K562 (cell line): ENCODE measurements around the gene RALGAPB. TPM values are rescaled to one million over a fixed set of nuclear protein-coding genes. Genes with fewer than 3 reads are reported as not detected.

Experiments
- ATAC-seq: fragments of 200-7000 bp; cut with Tn5 transposase; 3 replicates; pipeline ENCODE4 v1.9.1; 2020; ENCODE audit warnings: moderate library complexity
- BruUV-seq: library from RNA; stranded (reverse); fragments of 400-500 nt; replicated peaks from 2 replicates; lab custom pipeline; 2021; lab: Mats Ljungman, UMichigan
- CTCF ChIA-PET: fragments of 300-600 bp; formaldehyde crosslinking; extraction: SDS; loops from one replicate; lab custom pipeline; 2021; ENCODE audit warnings: low intra/inter-chr PET ratio; lab: Yijun Ruan, JAX
- POLR2A ChIA-PET: fragments of 300-600, 350-650 bp; sonication (Branson Sonifier 250); formaldehyde crosslinking; extraction: SDS; loops from one replicate; lab custom pipeline; 2021; ENCODE audit warnings: antibody characterized with exemption, inconsistent platforms; lab: Yijun Ruan, JAX
- DNase-seq, 4 experiments: peaks; one replicate each; pipeline versions ENCODE4 v3.0.0 to v3.0.0-alpha.2; 2011 to 2018; ENCODE audit warnings: low spot score in 3 of 4, mixed read lengths in 3 of 4; ENCODE audit errors: extremely low read depth in 1 of 4
- FAIRE-seq: peaks from 2 replicates; lab custom pipeline; 2011; peaks lifted over from hg19 to GRCh38; lab: Jason Lieb, UNC
- H2AFZ ChIP-seq: 2 replicates; pipeline ENCODE4 v1.6.0; 2011; ENCODE audit warnings: low read depth, low read length, control low read depth, inconsistent platforms
- H3K27ac ChIP-seq: fragments of 200-600 bp; 3 replicates; pipeline ENCODE4 v1.8.0; 2011; ENCODE audit warnings: low read depth, mild to moderate bottlenecking, control low read depth, inconsistent platforms, low read length, moderate library complexity, mixed read lengths; ENCODE audit errors: extremely low read depth
- H3K27me3 ChIP-seq, 2 experiments: fragments of 300-600 bp in 1 of 2; 2 replicates in 1 of 2; 3 replicates in 1 of 2; pipeline versions ENCODE4 v1.6.0 to v1.8.0; 2011; ENCODE audit warnings: inconsistent platforms in 2 of 2, low read length in 2 of 2, mild to moderate bottlenecking in 1 of 2, mixed read lengths in 1 of 2, moderate library complexity in 1 of 2; ENCODE audit not compliant: control insufficient read depth in 2 of 2, insufficient read depth in 2 of 2
- H3K36me3 ChIP-seq: fragments of 300-600 bp; 3 replicates; pipeline ENCODE4 v1.8.0; 2011; ENCODE audit warnings: mild to moderate bottlenecking, low read length, inconsistent platforms; ENCODE audit not compliant: control insufficient read depth, insufficient read depth
- H3K4me1 ChIP-seq, 2 experiments: fragments of 200-600 bp in 1 of 2; replicated peaks in 1 of 2; 2 replicates in 1 of 2; 3 replicates in 1 of 2; pipeline versions ENCODE4 v1.5.1 to v1.8.0; 2011; ENCODE audit warnings: inconsistent platforms in 2 of 2, low read length in 2 of 2, mild to moderate bottlenecking in 1 of 2, mixed read lengths in 1 of 2, moderate library complexity in 1 of 2; ENCODE audit not compliant: control insufficient read depth in 2 of 2, insufficient read depth in 2 of 2
- H3K4me2 ChIP-seq: 2 replicates; pipeline ENCODE4 v1.6.1; 2011; ENCODE audit warnings: low read length, control low read depth, inconsistent platforms, mixed read lengths; ENCODE audit not compliant: insufficient read depth
- H3K4me3 ChIP-seq: fragments of 200-600 bp; sonication (generic), shearing (Covaris generic); 2 replicates; pipeline ENCODE4 v1.5.1; 2016; ENCODE audit warnings: control low read depth, inconsistent platforms
- H3K79me2 ChIP-seq: fragments of 200-600 bp; 3 replicates; pipeline ENCODE4 v1.8.0; 2011; ENCODE audit warnings: low read length, inconsistent platforms; ENCODE audit not compliant: control insufficient read depth, insufficient read depth
- H3K9ac ChIP-seq, 2 experiments: 2 replicates each; pipeline versions ENCODE4 v1.6.0 to v1.6.1; 2011; ENCODE audit warnings: low read depth in 2 of 2, low read length in 2 of 2, control low read depth in 1 of 2, inconsistent platforms in 1 of 2, mild to moderate bottlenecking in 1 of 2, mixed read lengths in 1 of 2; ENCODE audit not compliant: insufficient read depth in 1 of 2
- H3K9me1 ChIP-seq: one replicate; pipeline ENCODE4 v1.6.0; 2011; ENCODE audit warnings: inconsistent platforms, mild to moderate bottlenecking, low read length, moderate library complexity; ENCODE audit not compliant: control insufficient read depth, insufficient read depth
- H3K9me3 ChIP-seq: replicated peaks from 2 replicates; pipeline ENCODE4 v1.5.1; 2011; ENCODE audit warnings: low read depth, low read length, inconsistent platforms; ENCODE audit not compliant: control insufficient read depth, insufficient read depth
- H4K20me1 ChIP-seq: replicated peaks from 2 replicates; pipeline ENCODE4 v1.6.1; 2011; ENCODE audit warnings: low read length, inconsistent platforms, mixed read lengths; ENCODE audit not compliant: control insufficient read depth, insufficient read depth
- ARID1B ChIP-seq: fragments of 450-650 bp; IDR thresholded peaks from 2 replicates; pipeline ENCODE4 v1.6.1; 2016; ENCODE audit warnings: antibody characterized with exemption, mild to moderate bottlenecking, inconsistent platforms
- ATF7 ChIP-seq: fragments of 450-650 bp; IDR thresholded peaks from 2 replicates; pipeline ENCODE4 v1.7.1; 2014; ENCODE audit warnings: mild to moderate bottlenecking, moderate library complexity
- CREB1 ChIP-seq, 2 experiments: sonication (generic) in 1 of 2; formaldehyde crosslinking in 1 of 2; IDR thresholded peaks; 2 replicates each; pipeline versions ENCODE4 v1.6.1 to v1.8.0; 2012 to 2022; ENCODE audit warnings: inconsistent platforms in 1 of 2, mild to moderate bottlenecking in 1 of 2, missing genetic modification reagents in 1 of 2, moderate library complexity in 1 of 2
- DPF2 ChIP-seq: fragments of 450-650 bp; IDR thresholded peaks from 2 replicates; pipeline ENCODE4 v1.6.1; 2016
- EGR1 ChIP-seq: fragments of 450-650 bp; conservative IDR thresholded peaks from 2 replicates; pipeline ENCODE4 v1.6.1; 2017; ENCODE audit warnings: mild to moderate bottlenecking
- FOSL1 ChIP-seq: fragments of 200-800 bp; sonication (Bioruptor generic); conservative IDR thresholded peaks from 2 replicates; pipeline ENCODE4 v1.6.1; 2016; ENCODE audit warnings: missing genetic modification characterization, missing compliant biosample characterization
- JUND ChIP-seq, 2 experiments: IDR thresholded peaks; 2 replicates in 1 of 2; 3 replicates in 1 of 2; pipeline ENCODE4 v1.6.1; 2011; ENCODE audit warnings: borderline replicate concordance in 2 of 2, low read depth in 2 of 2, low read length in 2 of 2, improper control_type of control experiment in 1 of 2, missing biosample characterization in 1 of 2, missing genetic modification characterization in 1 of 2, missing genetic modification reagents in 1 of 2
- MEIS2 ChIP-seq: fragments of 450-650 bp; IDR thresholded peaks from 2 replicates; pipeline ENCODE4 v1.6.1; 2014; ENCODE audit warnings: mild to moderate bottlenecking; ENCODE audit not compliant: partially characterized antibody
- SMARCA4 ChIP-seq: fragments of 450-650 bp; IDR thresholded peaks from 2 replicates; pipeline ENCODE4 v1.6.1; 2016
- SMARCE1 ChIP-seq: fragments of 450-650 bp; IDR thresholded peaks from 2 replicates; pipeline ENCODE4 v1.7.1; 2016; ENCODE audit warnings: mild to moderate bottlenecking
- SOX6 ChIP-seq: fragments of 450-650 bp; IDR thresholded peaks from 2 replicates; pipeline ENCODE4 v1.6.1; 2014; ENCODE audit warnings: mild to moderate bottlenecking
- TBL1XR1 ChIP-seq, 2 experiments: IDR thresholded peaks; 2 replicates each; pipeline ENCODE4 v1.6.1; 2012; ENCODE audit warnings: improper control_type of control experiment in 2 of 2, low read length in 2 of 2, mild to moderate bottlenecking in 1 of 2
- ZFP91 ChIP-seq: sonication (generic); formaldehyde crosslinking; IDR thresholded peaks from 2 replicates; pipeline ENCODE4 v1.8.0; 2022; ENCODE audit warnings: mild to moderate bottlenecking, missing genetic modification reagents
- ZNF511 ChIP-seq: sonication (generic); formaldehyde crosslinking; IDR thresholded peaks from 2 replicates; pipeline ENCODE4 v1.8.0; 2022; ENCODE audit warnings: mild to moderate bottlenecking, missing genetic modification reagents
- WGBS: fragments of 100-300 bp; shearing (Covaris generic); methylation state at CpG from one replicate; pipeline ENCODE4 v1.1.6; 2016; ENCODE audit warnings: low coverage, mixed read lengths; ENCODE audit not compliant: insufficient coverage; ENCODE audit errors: missing lambda C conversion rate; 5-methylcytosine and 5-hydroxymethylcytosine counted together
- in situ Hi-C: fragments of 300-500 bp; cut with MboI; formaldehyde crosslinking; loops from 4 replicates; pipeline ENCODE4 v1.15.0; 2018; ENCODE audit warnings: inconsistent platforms, mixed read lengths
- intact Hi-C: fragments of 100-400 bp; cut with micrococcal nuclease; formaldehyde crosslinking; loops from 2 replicates; pipeline ENCODE4 v1.14.2; 2022
- polyA plus RNA-seq, 8 experiments: library from polyadenylated mRNA; depleted of rRNA in 4 of 8; stranded (reverse) in 5 of 8; unstranded in 3 of 8; fragments of >200 nt; fragmentation: Nextera tagmentation in 2 of 8; fragmentation: Illumina TruSeq in 1 of 8; extraction: Ambion mirVana in 2 of 8; extraction: Trizol in 1 of 8; gene quantifications; 2 replicates each; pipeline versions ENCODE4 v1.2.1 to v1.2.3, GENCODE V29; 2011 to 2014; ENCODE audit warnings: inconsistent platforms in 1 of 8, missing spikeins in 1 of 8
- total RNA-seq, 7 experiments: library from RNA; depleted of rRNA in 6 of 7; stranded (reverse); fragments of >200 nt in 6 of 7; fragmentation: Illumina TruSeq in 2 of 7; extraction: Trizol in 2 of 7; gene quantifications; 2 replicates each; pipeline versions ENCODE4 v1.2.1 to v1.2.3, GENCODE V29; 2011 to 2021; ENCODE audit warnings: low replicate concordance in 1 of 7
- TF ChIP-seq, protein P1 (sequence below): sonication (generic); formaldehyde crosslinking; IDR thresholded peaks from 2 replicates; pipeline ENCODE4 v1.8.1; 2023; ENCODE audit warnings: mild to moderate bottlenecking, missing genetic modification reagents
- TF ChIP-seq, protein P2 (sequence below): sonication (generic); formaldehyde crosslinking; IDR thresholded peaks from 2 replicates; pipeline ENCODE4 v1.8.0; 2022; ENCODE audit warnings: missing genetic modification reagents, mild to moderate bottlenecking, moderate library complexity, borderline replicate concordance

Gene RALGAPB
- total and polyA plus RNA-seq, 9 of the 15 experiments (the other 6 are each of a cell fraction or from before 2014, with no cell fraction given), result 4.3 to 25.6 (median 13.6) TPM

DNA sequence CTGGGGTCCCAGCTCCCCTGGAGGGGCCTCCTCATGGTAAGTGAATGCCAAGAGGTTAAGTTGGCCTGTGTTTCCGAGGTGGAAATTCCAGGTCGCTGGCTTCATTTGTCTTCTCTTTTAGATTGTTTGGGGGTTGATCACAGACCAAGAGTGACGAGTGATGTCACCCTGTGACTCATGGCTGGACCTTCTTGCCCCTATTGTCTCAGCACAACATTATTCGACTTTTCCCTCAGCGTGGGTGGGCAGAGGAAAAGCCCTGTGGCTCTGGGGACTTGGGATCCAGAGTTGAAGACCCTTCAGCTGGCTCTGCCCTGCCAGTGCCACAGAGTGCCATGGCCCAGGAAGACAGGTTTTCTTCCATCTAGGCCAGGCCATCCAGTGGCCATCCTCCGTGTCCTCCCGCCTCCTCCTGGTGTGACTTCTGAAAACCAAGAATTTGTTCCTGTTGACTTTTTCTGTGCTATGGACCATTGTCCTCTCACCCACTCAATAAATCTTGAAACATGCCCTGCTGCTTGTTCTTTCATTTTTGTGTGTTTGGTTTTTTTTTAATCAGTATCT, 22.1 kb upstream of the RALGAPB start:
- intact Hi-C loops, result no loop called here
- Histone ChIP-seq H3K4me2 (0 out of 2 replicates have a peak overlapping the region, but pooled peaks have one; percentile 19), H3K27ac (peak overlapping the region; percentile 50; the same call in 2 of the 3 replicates), H4K20me1 (no peaks in the 10 kb centered on the region), H3K9me1 (no peaks in the 10 kb centered on the region), H2AFZ (no peak overlapping the region), H3K4me1 (peaks cover 35 to 56% of the 10 kb centered on the region in 2 experiments), H3K9ac (peak overlapping the region; percentile 15 to 38; a peak in 2 of 4 replicates), H3K4me3 (no peak overlapping the region), H3K27me3 (no peaks in the 10 kb centered on the region), H3K79me2 (peaks cover 24% of the 10 kb centered on the region), H3K36me3 (peaks cover 33% of the 10 kb centered on the region), H3K9me3 (no peaks in the 10 kb centered on the region)
- DNase-seq, result peak in 1 of 4 experiments; percentile 58
- no peak for ATAC-seq
- CTCF ChIA-PET, result no interaction called here
- WGBS, result 43% methylated on average over 7 of the region's 7 CpGs
- BruUV-seq, result no TSS peak
- peak; percentile 67 for FAIRE-seq
- in situ Hi-C loops, result no loop called here
- POLR2A ChIA-PET, result no interaction called here
- TF ChIP-seq, protein P1, sequence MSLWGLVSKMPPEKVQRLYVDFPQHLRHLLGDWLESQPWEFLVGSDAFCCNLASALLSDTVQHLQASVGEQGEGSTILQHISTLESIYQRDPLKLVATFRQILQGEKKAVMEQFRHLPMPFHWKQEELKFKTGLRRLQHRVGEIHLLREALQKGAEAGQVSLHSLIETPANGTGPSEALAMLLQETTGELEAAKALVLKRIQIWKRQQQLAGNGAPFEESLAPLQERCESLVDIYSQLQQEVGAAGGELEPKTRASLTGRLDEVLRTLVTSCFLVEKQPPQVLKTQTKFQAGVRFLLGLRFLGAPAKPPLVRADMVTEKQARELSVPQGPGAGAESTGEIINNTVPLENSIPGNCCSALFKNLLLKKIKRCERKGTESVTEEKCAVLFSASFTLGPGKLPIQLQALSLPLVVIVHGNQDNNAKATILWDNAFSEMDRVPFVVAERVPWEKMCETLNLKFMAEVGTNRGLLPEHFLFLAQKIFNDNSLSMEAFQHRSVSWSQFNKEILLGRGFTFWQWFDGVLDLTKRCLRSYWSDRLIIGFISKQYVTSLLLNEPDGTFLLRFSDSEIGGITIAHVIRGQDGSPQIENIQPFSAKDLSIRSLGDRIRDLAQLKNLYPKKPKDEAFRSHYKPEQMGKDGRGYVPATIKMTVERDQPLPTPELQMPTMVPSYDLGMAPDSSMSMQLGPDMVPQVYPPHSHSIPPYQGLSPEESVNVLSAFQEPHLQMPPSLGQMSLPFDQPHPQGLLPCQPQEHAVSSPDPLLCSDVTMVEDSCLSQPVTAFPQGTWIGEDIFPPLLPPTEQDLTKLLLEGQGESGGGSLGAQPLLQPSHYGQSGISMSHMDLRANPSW (CRISPR knock-in tag), result no peak
- TF ChIP-seq SMARCE1, result no peak
- TF ChIP-seq, protein P2, sequence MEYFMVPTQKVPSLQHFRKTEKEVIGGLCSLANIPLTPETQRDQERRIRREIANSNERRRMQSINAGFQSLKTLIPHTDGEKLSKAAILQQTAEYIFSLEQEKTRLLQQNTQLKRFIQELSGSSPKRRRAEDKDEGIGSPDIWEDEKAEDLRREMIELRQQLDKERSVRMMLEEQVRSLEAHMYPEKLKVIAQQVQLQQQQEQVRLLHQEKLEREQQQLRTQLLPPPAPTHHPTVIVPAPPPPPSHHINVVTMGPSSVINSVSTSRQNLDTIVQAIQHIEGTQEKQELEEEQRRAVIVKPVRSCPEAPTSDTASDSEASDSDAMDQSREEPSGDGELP (CRISPR knock-in tag), result 0 out of 2 replicates have a peak, but pooled peaks have one; percentile 12
- peak; percentile 26; the same call in 1 of the 2 replicates for TF ChIP-seq DPF2
- peak; percentile 66; the same call in 1 of the 2 replicates for TF ChIP-seq ATF7
- no peak for TF ChIP-seq ZFP91 (CRISPR knock-in tag)
- no peak; the same call in 1 of the 2 replicates for TF ChIP-seq CREB1 (IDR thresholded peaks at IDR 0.05)
- 0 out of 2 replicates have a peak, but pooled peaks have one; percentile 16 for TF ChIP-seq CREB1 (CRISPR knock-in tag; IDR thresholded peaks at IDR 0.05)
- TF ChIP-seq EGR1, result peak; percentile 91
- TF ChIP-seq ZNF511 (CRISPR knock-in tag), result no peak
- peak; percentile 57; the same call in 1 of the 2 replicates for TF ChIP-seq SMARCA4
- peak; percentile 93 for TF ChIP-seq JUND (IDR thresholded peaks at IDR 0.05; ENCODE audit: borderline replicate concordance, low read depth, low read length)
- peak; percentile 85 for TF ChIP-seq JUND (tag; IDR thresholded peaks at IDR 0.05; ENCODE audit: borderline replicate concordance, low read depth, low read length)
- TF ChIP-seq FOSL1 (tag), result peak; percentile 93
- TF ChIP-seq TBL1XR1 (IDR thresholded peaks at IDR 0.05; ENCODE audit: low read length in 2 of 2), result no peak
- peak; percentile 47 for TF ChIP-seq MEIS2
- peak; percentile 49 for TF ChIP-seq ARID1B
- peak; percentile 45; the same call in 1 of the 2 replicates for TF ChIP-seq SOX6
